COLO829 (cell line): ENCODE results near the gene LRRC28.

Experiments used
- DNase-seq: peaks from one replicate; pipeline ENCODE4 v3.0.0; 2012; ENCODE audit warnings: low spot score

The LRRC28 gene

DNA sequence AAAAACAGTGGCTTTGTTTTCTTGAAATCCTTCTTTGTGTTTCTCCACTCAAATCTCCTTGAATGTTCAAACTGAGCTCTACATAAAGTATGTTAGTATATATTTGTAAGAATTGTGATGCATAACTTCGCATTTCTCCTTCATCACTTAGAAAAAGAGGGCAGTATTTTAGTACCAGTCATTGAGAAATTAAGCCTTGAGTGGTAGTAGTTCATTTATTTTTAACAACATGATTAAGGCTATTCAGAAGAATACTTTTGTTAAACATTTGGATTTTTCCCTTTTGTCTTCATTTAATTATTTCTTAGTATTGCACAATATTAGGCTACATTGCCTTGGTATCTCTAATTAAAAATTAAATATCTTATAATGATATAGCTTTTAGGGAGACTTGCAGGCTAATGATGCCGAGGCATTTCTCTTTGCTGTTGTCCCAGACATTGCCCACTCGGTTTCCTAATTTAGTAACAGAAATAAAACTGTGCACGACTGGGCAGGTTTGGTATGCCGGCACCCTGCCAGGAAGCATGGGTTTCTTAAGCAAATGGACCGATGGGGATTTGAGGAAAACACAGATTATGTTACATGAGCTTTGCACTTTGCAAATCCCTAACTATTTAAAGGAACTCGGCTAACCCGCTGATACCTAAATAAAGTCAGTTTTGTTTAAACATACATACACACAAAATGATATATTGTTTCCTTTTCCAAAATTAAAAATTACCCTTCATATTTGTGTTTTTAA lies 54.7 kb downstream of the LRRC28 start:
- DNase-seq, result no peak

DNA sequence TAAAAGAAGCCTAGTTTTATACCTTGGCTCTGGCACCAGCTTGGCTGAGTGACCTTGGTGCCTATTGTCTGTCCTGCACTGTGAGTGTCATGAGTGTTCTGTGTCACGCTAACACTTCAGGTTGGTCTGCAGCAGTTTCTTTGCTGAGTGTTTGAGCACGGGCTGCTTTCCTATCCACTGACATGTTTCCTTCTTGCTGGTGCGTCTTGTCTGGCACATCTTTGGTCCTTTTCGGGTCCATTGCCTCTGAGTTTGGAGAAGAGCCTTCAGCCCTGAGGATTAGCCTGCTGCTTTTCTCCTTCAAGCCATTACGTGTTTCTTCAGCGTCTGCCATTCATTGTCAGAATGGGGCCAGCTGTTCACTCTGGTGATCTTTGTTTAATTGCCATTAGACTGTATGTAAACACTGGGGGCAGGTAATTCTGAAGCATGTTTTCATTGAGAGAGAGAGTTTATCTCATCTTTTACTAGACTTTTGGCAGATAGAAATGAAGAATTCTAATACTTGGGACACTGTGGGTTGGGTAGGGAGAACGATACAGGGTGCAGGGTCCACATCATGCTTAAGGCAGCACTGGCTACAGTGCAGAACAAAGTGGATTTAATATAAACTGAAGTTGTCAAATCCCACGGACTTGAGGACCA lies 55.5 kb downstream of the LRRC28 start:
- DNase-seq, result no peak

DNA sequence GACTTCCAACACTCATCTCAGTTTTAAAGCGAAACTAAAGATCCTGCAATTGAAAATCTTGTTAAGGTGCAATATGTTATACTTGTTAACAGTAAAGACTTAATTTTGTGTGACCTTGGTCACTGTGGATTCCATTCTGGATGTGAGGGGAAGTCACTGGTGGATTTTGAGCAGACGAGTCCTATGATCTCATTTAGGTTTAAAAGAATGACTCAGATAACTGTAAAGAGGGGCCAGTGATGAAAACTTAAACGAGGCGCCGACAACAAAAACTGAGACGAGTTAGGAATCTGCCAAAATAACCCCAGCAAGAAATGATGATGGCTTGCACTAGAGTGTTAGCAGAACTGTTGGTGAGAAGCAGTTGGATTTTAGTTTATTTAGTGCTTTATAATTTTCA lies 56.5 kb downstream of the LRRC28 start:
- DNase-seq, result no peak

DNA sequence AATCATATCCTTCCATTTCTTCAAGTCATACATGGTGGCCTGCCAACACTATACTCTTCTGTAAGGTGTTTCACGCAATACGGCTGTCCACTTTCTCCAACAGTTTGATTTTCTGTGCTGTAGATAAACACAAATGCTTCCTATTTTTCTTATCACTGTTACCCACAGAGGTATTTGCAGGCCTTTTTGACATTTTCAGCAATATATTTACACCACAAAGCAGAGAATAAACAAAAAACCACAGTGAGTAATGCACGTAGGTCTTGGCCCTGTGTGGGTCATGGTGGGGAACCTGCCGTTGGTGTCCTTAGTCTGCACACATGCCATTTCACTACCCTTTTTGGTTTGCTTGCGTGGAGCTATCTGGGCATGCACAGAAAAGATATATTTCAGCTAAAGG lies 59.5 kb downstream of the LRRC28 start:
- no peak for DNase-seq

DNA sequence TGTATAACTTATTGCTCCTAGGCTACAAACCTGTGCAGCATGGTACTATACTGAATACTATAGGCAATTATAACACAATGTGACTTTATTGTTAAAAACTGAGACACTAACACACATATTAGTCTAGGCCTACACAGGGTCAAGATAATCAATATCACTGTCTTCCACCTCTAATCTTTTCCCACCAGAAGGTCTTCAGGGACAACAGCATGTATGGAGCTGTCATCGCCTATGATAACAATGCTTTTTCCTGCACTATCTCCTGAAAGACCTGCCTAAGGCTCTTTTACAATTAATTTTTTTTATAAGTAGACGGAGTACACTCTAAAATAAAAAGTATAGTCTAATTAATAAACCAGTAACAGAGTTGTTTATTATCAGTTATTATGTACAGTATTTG lies 60.9 kb downstream of the LRRC28 start:
- no peak for DNase-seq

DNA sequence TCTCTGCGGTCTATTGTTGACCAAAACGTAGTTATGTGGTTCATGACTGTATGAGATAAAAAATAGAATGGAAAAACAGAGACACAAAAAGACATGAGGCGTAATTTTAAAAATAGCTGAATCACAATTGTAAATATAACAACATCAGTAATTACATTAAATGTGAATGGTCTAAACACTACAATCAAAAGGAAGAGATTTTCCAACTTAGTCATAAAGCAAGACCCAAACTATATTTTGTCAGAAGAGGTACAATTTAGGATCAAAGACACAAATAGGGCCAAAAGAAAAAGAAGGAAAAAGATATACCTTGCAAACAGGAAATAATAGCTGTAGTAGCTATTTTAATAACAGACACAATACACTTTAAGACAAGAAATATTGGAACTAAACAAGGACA lies 61.5 kb downstream of the LRRC28 start:
- no peak for DNase-seq

DNA sequence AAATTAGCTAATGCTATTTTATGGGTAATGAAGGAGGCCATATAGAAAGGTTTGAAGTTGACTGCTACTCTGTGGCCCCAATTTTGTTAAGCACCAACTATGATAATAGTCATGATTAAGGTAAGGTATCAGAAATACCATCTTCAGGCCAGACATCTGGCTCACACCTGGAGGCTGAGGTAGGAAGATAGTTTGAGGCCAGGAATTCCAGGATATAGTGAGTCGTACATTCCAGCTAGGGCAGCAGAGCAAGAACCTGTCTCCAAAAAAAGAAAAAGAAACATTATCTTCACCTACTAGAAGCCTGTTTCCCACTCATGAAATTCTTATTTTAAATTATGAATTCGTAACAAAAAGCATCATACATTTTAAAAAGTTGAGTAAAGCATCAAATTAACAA lies 64.4 kb downstream of the LRRC28 start:
- DNase-seq, result no peak

DNA sequence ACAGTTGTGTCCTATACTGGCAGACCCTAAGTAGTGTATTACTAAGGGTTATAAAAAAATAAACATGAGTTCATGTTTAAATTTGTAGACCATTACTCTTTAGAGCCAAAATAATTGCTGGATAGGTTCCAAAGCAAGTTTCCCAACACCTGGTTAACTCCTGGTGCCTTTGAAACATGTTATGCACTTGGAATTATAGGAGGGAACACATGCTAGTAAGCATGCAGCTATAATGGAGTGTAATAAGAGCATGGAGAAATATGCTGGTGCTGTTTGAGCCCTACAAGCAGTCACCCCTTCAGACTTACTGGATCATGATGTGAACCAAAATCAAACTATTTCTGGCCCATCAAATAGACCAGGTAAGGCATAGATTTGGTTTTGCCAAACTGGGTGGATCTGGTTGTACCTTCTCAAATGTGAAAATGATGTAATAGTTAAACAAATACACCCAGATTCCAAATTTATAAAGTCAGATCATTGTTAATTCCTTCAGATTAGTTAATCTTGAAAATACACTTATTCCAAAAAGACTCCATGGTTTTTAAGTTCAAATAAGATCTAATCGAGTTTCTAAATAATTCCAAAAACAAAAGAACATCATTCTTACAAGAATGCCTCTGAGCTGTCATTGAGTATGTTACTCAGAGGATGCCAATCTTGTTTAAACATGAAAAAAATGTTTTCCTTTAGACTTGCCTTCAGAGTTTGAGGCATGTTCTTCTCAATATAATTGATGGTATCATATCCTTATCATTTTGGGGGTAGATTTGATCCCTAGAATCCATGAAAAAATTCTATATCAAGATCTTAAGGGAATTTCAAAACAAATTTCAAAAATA lies 69.3 kb downstream of the LRRC28 start:
- DNase-seq, result no peak

DNA sequence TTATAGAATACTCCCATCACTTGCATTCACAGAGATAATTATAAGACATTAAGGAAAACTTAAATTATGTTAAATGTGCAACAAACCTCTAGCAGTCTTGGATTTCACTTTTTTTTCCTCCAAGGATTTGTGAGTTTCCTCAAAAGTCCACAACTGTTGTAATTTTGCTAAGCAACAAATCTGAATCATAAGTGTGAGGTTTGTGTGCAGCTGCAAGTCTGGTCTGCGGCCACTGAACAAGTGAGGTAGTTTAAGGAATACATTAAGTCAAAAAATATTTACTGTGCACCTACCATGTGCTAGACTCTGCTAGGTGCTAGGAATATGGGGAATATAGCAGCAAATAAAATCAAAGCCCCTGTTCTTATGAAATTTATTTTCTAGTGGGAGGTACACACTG lies 70.2 kb downstream of the LRRC28 start:
- no peak for DNase-seq

DNA sequence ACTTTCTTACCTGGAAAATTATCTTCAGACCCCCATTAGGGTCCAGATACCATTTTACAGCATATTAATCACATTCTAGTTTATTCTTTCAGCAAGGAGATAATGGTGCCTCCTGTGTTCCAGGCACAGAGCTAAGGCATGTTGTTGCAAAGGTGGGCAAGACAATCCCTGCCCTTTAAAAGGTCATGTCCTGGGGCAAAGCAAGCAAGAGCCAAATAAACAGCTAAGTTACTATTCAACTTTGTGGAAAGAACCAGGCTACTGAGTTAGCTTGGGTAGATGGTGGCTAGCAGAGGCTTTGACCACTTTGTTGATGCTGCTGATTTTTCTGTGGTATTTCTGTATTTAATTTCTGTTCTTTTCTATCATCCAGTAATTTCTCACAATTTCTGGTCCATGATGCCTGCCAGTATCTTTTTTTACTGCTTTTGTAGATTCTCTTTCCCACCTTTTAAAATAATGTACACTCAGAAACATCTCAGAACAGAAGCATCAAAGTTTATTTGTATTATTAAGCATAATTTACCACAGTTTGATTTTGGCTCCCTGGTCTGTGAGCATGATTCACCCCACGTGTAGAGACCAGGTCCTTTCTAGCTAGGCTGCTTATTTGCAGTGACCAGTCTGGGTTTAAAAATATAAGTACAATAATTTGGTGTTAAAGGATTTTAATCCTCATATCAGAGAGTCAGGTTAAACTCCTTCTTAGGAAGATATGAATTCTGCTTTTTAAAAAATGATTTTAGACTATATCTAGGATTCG lies 71.5 kb downstream of the LRRC28 start:
- DNase-seq, result no peak

DNA sequence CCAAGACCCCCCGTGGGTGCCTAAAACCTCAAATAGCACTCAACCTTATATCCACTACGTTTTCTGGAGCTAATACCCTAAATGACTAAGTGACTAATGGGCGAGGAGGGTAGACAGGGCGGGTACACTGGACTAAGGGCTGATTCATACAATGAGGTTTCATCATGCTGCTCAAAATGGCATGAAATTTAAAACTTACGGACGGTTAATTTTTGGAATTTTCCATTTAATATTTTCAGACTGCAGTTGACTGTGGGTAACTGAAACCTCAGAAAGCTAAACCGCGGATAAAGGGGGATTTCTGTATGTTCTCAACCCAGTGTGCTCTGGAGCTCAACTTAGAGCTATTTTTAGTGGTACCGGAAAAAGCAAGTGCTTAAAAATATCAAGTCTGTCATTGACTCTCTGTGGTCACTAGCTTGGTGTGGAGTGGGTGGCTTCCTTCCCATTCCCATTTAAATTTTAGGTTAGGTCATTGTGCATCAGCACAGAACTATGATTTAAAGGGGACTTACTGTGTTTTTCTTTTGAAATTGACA lies 72.9 kb downstream of the LRRC28 start:
- peak; percentile 16 for DNase-seq

DNA sequence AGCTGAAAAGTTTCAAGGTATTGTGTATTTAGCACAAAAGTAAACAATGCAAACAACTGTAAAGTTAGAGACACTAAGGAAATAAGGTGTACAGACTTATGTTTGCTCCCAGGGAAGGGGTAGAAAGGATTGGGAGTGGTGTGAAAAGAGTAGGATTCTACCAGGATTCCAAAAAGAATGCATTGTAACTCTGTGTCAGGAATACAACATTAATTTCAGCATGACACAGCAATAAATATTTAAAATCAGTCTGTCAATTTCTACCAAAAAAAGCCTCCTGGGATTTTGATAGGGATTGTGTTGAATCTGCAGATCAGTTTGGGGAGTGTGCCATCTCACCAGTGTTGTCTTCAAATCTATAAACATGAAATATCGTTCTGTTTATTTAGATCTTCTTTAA lies 73.4 kb downstream of the LRRC28 start:
- no peak for DNase-seq

DNA sequence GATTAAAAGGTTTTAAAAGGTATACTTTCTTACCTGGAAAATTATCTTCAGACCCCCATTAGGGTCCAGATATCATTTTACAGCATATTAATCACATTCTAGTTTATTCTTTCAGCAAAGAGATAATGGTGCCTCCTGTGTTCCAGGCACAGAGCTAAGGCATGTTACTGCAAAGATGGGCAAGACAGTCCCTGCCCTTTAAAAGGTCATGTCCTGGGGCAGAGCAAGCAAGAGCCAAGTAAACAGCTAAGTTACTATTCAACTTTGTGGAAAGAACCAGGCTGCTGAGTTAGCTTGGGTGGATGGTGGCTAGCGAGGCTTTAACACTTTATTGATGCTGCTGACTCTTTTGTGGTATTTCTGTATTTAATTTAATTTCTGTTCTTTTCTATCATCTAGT lies 75.0 kb downstream of the LRRC28 start:
- no peak for DNase-seq

DNA sequence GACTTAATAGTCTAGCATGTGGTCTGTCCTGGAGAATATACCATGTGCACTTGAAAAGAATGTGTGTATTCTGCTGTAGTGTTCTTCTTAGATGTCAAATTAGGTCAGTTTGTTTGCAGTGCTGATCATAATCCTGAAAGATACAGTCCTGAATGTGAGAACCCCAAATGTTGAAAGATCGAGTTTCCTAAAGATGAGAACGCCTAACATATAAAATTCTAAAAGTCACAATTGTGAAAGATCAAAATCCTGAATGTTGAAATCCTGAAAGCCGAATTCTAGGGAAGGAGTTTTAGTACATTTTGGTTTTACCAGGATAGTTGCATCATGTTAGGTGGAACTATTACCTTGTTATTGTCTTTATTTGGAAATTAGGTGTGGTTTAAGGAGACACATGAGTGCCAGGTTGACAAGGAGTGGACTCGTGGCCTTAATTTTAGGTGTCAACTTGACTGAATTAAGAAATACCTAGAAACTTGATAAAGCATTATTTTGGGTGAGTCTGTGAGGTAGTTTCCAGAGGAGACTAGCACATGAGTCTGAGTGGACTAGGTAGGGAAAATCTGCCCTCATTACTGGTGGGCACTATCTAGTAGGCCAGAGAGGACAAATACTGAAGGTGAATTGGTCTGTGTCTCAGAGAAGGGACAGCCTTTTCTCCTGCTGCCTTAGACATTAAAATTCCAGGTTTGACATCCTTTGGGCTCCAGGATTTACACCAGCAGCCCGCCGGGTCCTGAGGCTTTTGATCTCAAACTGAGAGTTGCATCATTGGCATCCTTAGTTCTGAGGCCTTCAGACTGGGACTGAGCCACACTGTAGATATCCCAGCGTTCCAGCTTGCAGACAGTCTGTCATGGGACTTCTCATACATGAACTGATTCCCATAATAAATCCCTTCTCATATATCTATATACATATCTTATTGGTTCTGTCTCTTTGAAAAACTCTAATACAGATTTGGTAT lies 77.1 kb downstream of the LRRC28 start:
- DNase-seq, result no peak

DNA sequence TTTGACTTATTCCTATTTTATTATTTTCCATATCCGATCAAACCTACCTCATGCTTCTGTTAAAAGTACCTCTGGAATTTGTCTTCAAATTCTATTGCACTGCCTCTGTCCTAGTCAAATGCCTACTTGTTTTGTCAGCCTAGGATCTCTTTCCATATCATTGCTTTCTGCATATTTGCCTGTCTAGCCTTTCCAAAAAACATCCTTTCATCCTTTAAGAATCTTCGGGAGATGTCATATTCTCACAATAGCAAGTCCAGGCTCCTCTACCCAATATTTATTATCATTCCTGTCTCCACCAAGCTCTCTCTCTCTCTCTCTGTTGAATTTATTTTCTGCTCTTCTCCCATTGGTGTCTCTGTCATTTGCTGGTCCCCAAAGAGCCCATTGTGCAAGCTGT lies 80.1 kb downstream of the LRRC28 start:
- no peak for DNase-seq

DNA sequence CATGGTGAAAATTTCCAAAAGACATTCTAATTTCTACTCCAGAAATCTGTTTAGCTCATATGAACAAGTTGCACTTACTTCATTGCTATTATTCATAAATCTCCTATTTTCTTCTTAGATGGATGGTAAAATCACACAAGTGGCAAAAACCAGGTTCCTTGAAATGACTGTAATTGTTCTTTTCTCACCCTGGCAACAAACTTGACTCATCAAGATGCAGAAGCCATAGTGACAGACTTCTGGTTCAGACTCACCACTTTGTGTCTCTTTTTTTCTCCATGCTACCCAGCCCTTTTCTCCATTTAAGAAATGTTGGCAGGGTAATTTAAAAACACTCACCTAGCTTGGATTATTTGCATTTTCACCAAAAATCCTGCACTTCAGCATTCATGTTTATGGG lies 82.1 kb downstream of the LRRC28 start:
- no peak for DNase-seq

DNA sequence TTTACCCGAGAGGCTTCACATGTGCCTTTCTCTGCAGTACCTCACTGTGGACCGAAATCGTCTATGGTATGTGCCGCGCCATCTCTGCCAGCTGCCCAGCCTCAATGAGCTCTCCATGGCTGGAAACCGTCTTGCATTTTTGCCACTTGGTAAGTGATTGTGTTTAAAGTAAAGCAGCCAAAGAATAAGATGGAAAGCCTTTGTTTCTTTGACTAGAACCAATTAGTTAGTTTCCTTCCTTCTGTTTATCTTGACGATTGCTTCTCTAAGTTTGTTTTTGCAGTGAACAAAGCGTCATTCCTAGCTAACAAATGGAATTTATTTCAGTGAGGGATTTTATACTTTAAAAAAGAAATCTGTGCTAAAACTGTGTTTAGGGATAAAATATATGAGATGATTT lies 82.7 kb downstream of the LRRC28 start:
- DNase-seq, result no peak

DNA sequence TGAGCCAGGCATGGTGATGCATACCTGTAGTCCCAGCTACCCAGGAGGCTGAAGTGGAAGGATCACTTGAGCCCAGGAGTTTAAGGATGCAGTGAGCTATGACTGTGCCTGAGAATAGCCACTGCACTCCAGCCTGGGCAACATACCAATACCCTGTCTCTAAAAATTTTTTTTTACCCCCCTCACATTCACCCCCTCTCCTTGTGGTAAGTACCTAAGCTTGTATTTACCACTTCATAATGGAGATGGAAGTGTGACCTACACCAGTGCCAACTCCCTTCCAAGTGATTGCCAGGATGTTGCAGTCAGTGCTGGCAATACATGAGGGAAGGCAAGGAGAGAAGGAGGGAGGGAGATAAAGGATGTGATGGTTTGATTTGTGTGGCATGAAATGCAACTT lies 84.2 kb downstream of the LRRC28 start:
- no peak for DNase-seq

DNA sequence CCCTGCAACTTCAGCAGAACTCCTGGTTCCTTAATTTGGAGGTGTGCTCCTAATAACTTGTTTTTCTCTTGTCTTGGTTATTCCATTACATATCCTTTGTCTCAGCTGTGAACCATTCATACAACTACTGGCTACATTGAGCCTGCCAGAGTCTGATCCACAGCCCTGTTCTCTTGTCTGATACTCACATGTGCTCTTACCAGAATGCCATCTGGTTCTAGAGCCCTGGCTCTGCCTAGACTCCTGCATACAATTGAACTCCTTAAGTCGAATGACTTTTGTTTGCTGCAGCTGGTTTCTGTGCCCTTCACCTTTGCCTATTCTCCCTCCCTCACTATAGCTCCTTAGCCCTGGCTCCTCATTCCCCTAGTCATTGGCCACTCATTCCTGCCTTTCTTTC lies 85.5 kb downstream of the LRRC28 start:
- no peak for DNase-seq

DNA sequence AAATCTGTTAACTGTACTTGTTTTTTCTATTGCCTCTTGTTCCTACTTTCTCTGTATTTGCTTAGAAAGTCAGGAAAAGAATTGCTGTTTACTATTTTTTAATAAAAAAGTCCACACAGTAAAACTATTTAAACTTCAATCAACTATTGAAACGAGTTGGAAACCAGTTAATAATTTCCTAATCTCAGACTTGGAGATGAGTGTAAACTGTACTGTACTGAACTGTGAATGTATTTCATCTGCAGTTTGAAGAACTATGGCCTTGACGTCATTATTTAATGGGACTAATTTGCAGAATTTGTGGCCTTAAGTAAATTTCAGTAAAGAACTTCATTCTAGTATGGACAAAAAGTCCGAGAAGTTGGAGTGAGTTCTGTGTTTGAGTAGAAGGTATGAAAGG lies 89.1 kb downstream of the LRRC28 start:
- no peak for DNase-seq

DNA sequence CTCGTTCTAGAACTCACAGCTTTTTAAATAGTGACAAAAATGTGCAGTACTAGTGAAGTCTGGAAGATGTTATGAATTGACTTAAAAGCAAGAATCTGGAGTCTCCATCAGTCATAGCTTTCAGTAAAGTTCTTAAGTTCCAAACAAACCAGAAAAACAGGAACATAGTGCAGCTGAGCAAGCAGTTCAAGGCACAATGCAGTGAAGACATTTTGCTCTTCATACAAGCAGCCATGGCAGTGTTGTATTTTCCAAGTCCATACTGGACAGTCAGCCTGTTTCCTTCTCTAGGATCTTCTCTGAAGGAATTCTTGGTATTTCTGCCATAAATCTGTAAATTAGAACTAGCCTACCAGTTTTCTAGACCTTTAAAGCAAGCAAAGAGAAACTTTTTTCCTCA lies 90.5 kb downstream of the LRRC28 start:
- DNase-seq, result no peak
